ENCODE data around the gene NFIA.

DNA sequence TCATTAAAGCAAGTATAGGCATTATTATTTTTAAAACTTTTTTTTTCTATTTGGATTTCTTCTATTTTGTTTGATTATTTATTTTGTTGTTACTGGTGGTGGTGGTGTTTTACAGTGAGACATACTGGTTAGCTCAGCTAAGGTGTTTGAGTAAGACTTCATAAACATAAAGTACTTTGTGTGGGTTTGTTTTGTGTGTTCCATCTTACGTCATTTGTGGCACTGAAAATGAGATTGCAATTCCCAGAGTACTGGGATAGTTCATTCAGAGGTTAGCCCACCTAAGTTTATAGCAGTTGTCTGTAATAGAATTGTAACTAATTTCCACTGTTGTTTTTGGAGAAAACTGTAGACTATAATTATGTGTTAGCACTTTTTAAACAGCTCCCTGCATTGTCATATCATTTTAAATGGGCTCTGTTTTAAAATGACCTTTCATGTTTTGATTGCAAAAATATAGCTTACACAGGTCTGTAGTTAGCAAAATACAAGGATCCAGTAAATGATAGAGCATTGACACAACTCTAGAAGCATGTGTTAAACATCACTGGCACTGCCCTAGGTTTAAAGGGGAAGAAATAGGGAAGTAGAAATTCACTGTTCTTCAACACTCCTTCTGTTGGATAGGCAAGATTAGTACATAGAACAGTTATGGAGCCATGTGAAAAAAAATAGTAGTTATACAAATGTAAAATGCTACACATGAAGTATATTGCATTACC is 171.7 kb downstream of the NFIA start:
- no peak for TF ChIP-seq CHD1 (IDR thresholded peaks at IDR 0.05; ENCODE audit: low read length)
- no peak for TF ChIP-seq SIN3A (IDR thresholded peaks at IDR 0.05; ENCODE audit: borderline replicate concordance in 2 of 2, control insufficient read depth in 1 of 2, low read depth in 2 of 2, low read length in 2 of 2)
- TF ChIP-seq, protein P1, sequence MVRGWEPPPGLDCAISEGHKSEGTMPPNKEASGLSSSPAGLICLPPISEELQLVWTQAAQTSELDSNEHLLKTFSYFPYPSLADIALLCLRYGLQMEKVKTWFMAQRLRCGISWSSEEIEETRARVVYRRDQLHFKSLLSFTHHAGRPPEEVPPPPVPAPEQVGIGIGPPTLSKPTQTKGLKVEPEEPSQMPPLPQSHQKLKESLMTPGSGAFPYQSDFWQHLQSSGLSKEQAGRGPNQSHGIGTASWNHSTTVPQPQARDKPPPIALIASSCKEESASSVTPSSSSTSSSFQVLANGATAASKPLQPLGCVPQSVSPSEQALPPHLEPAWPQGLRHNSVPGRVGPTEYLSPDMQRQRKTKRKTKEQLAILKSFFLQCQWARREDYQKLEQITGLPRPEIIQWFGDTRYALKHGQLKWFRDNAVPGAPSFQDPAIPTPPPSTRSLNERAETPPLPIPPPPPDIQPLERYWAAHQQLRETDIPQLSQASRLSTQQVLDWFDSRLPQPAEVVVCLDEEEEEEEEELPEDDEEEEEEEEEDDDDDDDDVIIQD (CRISPR knock-in tag; IDR thresholded peaks at IDR 0.05), result no peak
